CD1c-positive myeloid dendritic cell (primary cell): ENCODE measurements around the gene CCNJL.
"Not testable (repeated sequence)": the region's sequence is repeated elsewhere in the genome, so short reads cannot be mapped to it uniquely, and the experiment has no call there.

Experiments used
- DNase-seq: peaks from one replicate; pipeline ENCODE4 v3.0.0-alpha.2; 2016; ENCODE audit errors: extremely low spot score

CCNJL gene

GRCh38 chr5:160312134-160312959 lies at the start of gene CCNJL:
Gene CCNJL (minus strand): TSS chr5:160312564. CDS start chr5:160311923, 641 bp downstream.
- DNase-seq, result peak; percentile 13

GRCh38 chr5:160361624-160362228 lies 49.4 kb upstream of the CCNJL start:
- no peak for DNase-seq

- no peak for DNase-seq
These were observed 47.9 kb upstream of the CCNJL start for GRCh38 chr5:160360310-160360709.

GRCh38 chr5:160359816-160360215 lies 47.5 kb upstream of the CCNJL start:
- DNase-seq, result no peak

- no peak for DNase-seq
These were observed 46.9 kb upstream of the CCNJL start for GRCh38 chr5:160359242-160359641.

GRCh38 chr5:160357861-160358411 lies 45.6 kb upstream of the CCNJL start:
- DNase-seq, result no peak

GRCh38 chr5:160357394-160357793 lies 45.0 kb upstream of the CCNJL start:
- DNase-seq, result no peak

- DNase-seq, result no peak
These were observed 44.4 kb upstream of the CCNJL start for GRCh38 chr5:160356550-160357347.

- DNase-seq, result no peak
These were observed 42.3 kb upstream of the CCNJL start for GRCh38 chr5:160354666-160355065.

- DNase-seq, result no peak
These were observed 41.0 kb upstream of the CCNJL start for GRCh38 chr5:160353379-160353778.

GRCh38 chr5:160352308-160352707 lies 39.9 kb upstream of the CCNJL start:
- no peak for DNase-seq

GRCh38 chr5:160349935-160350303 lies 37.6 kb upstream of the CCNJL start:
- no peak for DNase-seq

GRCh38 chr5:160349249-160349934 lies 37.0 kb upstream of the CCNJL start:
- DNase-seq, result no peak

- DNase-seq, result no peak
These were observed 35.7 kb upstream of the CCNJL start for GRCh38 chr5:160348080-160348479.

GRCh38 chr5:160347448-160347847 lies 35.1 kb upstream of the CCNJL start:
- DNase-seq, result no peak

- DNase-seq, result no peak
These were observed 30.1 kb upstream of the CCNJL start for GRCh38 chr5:160342413-160342941.

GRCh38 chr5:160341309-160341870 lies 29.0 kb upstream of the CCNJL start:
- no peak for DNase-seq

- DNase-seq, result not testable (repeated sequence)
These were observed 28.1 kb upstream of the CCNJL start for GRCh38 chr5:160340513-160340912.

- DNase-seq, result no peak
These were observed 27.2 kb upstream of the CCNJL start for GRCh38 chr5:160339406-160340130.

- peak; percentile 7 for DNase-seq
These were observed 22.4 kb upstream of the CCNJL start for GRCh38 chr5:160334716-160335115.
